HG03469 (cell line): ENCODE data around the gene SLC8A2.

Source experiments
- ATAC-seq: cut with Tn5 transposase; IDR thresholded peaks from one replicate; pipeline ENCODE4 v1.9.1; 2021; ENCODE audit warnings: mild to moderate bottlenecking, moderate library complexity, moderate number of reproducible peaks; ENCODE audit not compliant: unreplicated experiment

Gene SLC8A2

GRCh38 chr19:47471733-47472457, at the start of gene SLC8A2:
TSS of gene SLC8A2 (minus strand) at chr19:47471893. CDS start at chr19:47466403, 5,490 bp downstream.
- no peak for ATAC-seq

DNA sequence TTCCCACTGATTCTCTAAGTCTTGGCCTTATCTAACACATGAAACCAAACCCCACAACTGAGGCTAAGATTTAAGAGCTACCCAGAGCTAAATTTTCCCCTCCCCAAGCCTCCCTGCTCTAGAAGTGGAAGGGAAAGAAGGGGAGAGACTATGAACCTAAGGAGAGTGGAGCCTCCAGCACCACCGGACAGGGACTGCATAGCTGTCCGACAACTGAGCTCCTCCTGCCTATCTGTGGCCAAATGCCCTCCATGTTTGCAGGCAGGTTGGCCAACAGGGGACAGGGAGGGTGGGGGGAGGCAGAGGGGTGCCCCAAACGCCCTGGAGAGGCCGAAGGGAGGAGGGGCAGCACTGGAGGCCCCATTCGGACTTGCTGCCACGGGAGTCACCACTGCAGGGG, 49.1 kb upstream of the SLC8A2 start:
- ATAC-seq = no peak

DNA sequence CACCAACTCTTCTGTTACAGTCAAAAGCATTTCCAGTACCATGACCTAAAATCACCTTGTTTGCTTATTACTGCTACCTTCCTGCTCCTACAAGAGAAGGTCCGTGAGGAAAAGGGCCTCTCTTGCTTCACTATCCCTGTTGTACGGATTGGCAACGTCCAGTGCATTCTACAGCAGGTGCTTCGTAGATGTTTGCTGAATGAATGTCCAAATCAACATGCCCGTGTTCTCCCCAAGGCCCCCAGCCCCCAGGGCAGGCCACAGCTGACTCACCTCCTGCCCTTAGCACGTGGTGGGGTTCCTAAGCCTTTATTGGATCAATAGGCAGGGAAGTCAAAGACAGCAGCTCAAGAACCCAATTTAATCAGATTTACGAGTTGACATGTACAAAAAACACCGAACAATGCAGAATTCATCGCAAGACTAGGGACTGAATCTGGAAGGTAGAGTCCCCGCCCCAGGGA, 48.7 kb upstream of the SLC8A2 start:
- ATAC-seq = no peak

DNA sequence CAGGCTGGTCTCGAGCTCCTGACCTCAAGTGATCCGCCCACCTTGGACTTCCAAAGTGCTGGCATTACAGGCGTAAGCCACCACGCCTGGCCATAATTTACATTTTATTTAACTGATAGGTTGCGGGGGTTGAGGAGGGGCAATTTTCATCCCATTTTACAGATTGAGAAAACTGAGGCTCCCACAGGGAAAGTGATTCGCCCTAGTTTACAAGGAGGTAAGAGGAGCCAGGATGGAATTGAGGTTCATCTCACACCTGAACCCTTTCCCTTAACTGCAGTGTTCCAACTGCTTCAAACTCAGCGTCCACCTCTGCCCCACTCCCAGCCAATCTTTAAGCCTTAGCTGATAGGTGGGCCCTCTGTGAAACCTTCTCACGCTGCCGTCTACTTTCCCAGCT, 47.2 kb upstream of the SLC8A2 start:
- ATAC-seq = no peak

- ATAC-seq = no peak
Observed at GRCh38 chr19:47518139-47518538, 46.4 kb upstream of the SLC8A2 start.

- ATAC-seq = peak; percentile 56
Observed at GRCh38 chr19:47514869-47515588, 43.3 kb upstream of the SLC8A2 start, which contains the start of gene NAPA. TSS of gene NAPA (minus strand) at chr19:47515063. CDS start at chr19:47514940, 123 bp downstream.

- no peak for ATAC-seq
Observed at GRCh38 chr19:47514151-47514868, 42.6 kb upstream of the SLC8A2 start.

DNA sequence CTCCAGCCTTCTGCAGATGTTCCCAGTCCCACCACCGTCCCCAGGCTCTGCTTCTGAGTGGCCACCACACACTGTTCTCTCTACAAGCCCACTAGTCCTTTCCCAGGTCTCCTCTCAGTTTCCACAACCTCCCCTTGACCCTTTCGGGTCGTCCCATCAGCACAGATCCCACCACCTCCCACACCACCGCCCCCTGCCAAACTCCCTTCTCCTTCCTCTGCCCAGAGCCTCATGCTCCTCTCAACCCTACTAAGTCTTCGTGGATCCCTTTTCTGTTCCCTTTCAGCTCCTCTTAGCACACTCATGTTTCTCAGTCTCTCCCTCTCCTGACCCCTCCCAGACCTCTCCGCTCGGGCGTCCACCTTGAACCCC, 41.2 kb upstream of the SLC8A2 start:
- no peak for ATAC-seq

DNA sequence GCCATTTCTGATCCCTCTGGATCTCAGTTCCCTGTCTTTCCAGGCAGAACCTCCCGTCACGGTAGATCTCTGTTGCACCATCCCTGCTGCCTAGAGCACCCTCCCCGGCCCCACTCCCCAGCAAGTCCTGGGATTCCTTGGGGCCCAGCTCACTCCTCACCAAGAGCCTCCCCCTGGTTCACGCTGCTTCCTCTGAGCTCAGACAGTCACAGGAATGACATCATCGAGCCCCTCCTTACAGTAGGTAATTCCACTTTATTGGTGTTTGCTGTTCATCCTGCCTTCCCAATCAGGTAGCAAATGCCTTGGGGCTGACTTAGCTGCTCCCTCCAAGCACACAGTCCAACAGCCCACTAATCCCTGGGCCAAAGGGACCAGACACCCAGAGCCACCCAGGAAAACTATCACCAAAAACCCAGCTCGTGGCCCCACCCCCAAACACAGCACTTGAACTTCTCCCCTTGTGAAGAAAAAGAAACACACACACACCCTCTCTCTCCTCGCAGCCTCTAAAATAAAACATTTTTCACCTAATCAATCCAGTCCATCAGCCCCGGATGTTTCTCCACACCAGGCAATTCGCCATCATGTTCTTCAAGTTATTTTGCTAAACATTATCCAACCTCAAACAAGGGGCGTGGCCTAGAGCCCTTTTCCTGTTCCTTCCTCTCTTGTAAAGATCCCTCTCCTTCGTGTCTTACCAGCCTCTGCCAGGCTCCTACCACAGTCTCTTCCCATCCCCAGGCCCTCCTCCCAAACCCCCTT, 40.7 kb upstream of the SLC8A2 start:
- ATAC-seq = no peak

- no peak for ATAC-seq
Observed at GRCh38 chr19:47511681-47512080, 40.0 kb upstream of the SLC8A2 start.

DNA sequence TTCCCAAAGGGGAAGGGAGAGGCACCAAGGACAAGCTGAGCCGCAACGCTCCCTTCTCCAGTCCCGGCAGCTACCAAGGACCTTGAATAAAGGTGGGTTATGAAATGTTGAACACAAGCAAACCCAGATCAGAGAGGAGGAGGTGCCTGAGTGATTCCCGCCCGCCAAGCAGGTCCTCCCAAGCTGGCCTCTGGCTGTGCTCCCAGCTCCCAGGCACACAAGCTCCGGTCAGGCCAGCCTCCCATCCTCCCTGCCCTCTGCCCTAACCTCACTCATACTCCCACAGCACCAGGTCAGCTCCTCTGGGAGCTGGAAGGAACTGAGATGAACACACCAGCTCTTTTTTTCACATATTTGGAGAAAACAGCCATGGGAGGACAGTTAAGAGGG, 39.4 kb upstream of the SLC8A2 start:
- no peak for ATAC-seq

DNA sequence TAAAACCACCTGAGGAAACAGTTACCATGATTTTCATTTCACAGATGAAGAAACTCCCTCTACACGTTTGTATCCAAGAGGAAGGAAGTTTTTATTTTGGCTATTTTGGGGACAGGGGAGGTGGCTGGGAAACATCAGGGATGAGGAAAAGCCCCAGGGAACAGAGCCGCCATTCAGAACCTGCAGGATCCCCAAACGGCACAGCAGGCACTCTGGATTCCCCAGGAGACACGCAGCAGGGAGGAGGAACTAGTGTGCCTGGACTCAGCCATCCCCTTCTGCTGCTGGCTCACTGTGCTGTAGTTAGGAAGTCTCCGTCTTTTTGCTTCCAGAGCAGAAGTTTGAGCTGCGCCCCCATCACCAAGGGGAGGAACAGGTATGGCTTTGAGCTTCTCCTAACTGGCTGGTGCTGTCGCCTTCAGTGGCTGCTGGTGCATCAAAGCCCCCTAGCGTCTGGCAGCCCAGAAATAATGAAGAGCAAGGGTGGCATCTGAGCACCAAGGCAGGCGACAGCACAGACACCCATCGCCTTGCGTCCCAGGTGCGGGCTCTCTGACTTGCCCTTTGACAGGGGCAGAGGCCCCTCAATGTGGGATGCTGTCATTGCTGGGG, 38.9 kb upstream of the SLC8A2 start:
- ATAC-seq = no peak

DNA sequence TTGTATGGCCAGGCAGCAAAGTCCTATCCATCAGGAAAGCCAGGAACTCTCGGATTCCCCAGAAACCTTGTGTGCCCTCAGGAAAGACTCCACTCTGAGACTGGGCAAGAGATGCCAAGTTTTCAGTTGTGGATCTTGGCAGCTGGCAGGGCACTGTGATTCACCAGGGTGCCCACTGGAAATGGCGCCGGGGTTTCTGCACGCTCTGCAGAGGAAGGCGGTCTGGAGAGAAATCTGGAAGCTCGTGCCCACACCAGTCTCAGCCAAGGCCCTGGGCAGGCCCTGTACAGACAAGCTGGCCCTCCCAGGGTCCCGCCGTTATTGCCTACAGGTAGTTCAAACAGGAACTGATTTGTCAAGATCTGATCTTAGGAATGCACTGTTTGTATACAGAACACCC, 38.3 kb upstream of the SLC8A2 start:
- ATAC-seq = no peak

GRCh38 chr19:47509170-47509847, 37.6 kb upstream of the SLC8A2 start:
- ATAC-seq = no peak

DNA sequence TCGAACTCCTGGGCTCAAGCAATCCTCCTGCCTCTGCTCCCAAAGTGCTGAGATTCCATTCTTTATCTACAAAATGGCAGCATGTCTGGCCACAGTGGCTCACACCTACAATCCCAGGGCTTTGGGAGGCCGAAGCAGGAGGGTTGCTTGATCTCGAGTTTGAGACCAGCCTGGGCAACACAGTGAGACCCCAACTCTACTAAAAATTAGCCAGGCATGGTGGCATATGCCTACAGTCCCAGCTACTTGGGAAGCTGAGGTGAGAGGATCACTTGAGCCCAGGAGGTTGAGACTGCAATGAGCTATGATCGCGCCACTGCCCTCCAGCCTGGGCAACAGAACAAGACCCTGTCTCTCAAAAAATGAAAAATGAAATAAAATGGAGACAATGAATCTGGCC, 37.0 kb upstream of the SLC8A2 start:
- ATAC-seq = no peak

DNA sequence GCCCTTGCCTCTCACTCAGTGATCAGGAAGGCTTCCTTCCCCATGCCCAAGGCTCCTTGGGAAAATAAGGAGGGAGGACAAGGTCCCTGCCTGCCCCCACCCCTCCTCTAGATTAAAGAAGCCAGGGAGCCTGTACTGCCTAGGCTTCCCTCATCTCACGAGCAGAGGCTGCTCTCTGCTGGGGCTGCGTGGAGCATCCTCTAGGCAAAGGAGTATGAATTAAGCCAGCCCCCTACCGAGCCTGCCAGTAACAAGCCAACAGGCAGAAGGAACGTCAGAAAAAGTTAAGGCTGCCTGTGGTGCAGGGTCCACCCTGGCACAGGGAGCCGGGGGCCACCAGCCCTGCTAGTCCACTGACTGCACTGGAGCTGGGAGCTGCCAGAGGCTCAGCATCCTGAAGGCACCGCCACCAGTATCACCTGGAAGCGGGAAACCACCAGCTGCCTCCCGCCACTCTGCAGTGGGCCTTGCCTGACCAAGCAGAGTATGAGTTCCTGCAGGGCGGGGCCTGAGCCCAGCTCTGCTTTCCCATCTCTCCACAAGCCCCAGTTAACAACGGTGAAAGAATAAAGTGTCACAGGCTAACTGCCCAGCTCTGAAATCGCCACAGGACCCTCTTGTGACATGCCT, 36.3 kb upstream of the SLC8A2 start:
- ATAC-seq = no peak

GRCh38 chr19:47507012-47507411, 35.3 kb upstream of the SLC8A2 start:
- no peak for ATAC-seq

DNA sequence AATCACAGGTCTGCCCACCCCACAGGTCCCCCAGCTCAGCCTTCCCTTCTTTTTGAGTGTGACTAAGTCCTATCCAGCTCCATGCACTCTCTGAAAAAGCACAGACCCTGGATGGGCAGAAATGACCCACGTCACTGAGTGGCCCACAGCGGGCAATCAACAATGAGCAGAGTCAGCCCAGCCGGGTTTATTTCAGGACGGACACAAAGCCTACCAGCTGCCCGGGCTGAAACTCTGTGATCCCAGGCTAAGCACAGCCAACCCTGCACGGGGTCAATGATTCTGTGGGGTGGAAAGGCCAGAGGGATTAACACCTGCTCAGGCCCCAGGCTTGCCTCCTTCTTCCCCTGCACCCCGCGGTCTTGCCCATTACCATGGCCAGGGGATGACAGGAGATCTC, 34.8 kb upstream of the SLC8A2 start:
- no peak for ATAC-seq

DNA sequence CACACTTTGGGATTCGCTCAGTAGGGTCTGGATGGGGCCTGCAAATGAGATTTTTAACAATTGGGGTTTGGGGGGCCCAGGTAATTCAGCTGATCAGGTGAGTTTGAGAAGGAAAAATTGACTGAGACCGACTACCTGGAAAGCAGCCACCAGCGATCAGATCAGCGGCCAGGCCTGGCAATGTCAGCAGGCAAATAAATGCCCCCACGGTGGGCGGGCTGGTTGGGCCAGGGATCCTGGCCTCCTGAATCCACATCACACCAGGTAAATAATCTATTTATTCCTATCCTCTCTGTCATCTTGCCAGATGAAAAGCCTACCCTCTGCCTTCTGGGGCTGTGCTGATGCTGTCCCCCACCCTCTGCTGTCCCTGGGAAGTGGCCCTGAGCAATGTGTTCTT, 33.8 kb upstream of the SLC8A2 start:
- ATAC-seq = no peak

GRCh38 chr19:47503826-47504150, 32.1 kb upstream of the SLC8A2 start:
- ATAC-seq = no peak
